PC-9 (cell line): ENCODE results near the gene TPM3.

Experiments
- EZH2 ChIP-seq: fragments of 200-600 bp; sonication (generic); IDR thresholded peaks from 2 replicates; pipeline ENCODE4 v1.8.0; 2017; ENCODE audit warnings: antibody characterized with exemption, low read depth
- TF ChIP-seq, protein P1 (sequence below): fragments of 200-600 bp; sonication (generic); conservative IDR thresholded peaks from 2 replicates; pipeline ENCODE4 v1.6.1; 2017; ENCODE audit warnings: mixed run types, antibody characterized with exemption, mild to moderate bottlenecking, moderate library complexity

GRCh38 chr1:154190550-154190949, 1.4 kb downstream of the TPM3 start:
- TF ChIP-seq, protein P1, sequence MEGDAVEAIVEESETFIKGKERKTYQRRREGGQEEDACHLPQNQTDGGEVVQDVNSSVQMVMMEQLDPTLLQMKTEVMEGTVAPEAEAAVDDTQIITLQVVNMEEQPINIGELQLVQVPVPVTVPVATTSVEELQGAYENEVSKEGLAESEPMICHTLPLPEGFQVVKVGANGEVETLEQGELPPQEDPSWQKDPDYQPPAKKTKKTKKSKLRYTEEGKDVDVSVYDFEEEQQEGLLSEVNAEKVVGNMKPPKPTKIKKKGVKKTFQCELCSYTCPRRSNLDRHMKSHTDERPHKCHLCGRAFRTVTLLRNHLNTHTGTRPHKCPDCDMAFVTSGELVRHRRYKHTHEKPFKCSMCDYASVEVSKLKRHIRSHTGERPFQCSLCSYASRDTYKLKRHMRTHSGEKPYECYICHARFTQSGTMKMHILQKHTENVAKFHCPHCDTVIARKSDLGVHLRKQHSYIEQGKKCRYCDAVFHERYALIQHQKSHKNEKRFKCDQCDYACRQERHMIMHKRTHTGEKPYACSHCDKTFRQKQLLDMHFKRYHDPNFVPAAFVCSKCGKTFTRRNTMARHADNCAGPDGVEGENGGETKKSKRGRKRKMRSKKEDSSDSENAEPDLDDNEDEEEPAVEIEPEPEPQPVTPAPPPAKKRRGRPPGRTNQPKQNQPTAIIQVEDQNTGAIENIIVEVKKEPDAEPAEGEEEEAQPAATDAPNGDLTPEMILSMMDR = no peak
- TF ChIP-seq EZH2 = no peak
